NCI-H1694 (cell line): ENCODE data around the gene NFATC2IP.
"Not testable (repeated sequence)": the region's sequence is repeated elsewhere in the genome, so short reads cannot be mapped to it uniquely, and the experiment has no call there.

Experiments
- DNase-seq: peaks from one replicate; lab custom pipeline; 2025; lab: John Stamatoyannopoulos, UW

The NFATC2IP gene

DNA sequence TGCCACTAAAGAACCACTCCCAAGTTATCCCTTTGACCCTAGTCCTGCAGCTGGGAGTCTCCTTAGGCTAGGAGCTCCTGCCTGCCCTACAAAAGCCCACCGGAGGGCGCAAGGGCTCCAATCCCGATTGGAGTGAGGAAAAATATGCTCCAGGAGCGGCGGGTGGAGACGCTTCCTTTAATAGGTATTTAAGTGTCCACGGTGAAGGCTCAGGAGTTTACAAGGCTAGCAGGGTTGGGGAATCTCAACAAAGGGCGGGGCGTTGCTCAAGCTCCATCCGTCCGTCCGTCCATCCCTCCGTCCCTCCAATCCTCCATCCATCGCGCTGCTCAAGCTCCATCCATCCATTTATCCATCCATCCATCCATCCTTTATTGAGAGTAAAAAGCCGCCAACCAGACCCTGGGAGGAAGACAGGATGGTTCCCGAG lies 23.3 kb downstream of the NFATC2IP start:
- DNase-seq = peak; percentile 56

DNA sequence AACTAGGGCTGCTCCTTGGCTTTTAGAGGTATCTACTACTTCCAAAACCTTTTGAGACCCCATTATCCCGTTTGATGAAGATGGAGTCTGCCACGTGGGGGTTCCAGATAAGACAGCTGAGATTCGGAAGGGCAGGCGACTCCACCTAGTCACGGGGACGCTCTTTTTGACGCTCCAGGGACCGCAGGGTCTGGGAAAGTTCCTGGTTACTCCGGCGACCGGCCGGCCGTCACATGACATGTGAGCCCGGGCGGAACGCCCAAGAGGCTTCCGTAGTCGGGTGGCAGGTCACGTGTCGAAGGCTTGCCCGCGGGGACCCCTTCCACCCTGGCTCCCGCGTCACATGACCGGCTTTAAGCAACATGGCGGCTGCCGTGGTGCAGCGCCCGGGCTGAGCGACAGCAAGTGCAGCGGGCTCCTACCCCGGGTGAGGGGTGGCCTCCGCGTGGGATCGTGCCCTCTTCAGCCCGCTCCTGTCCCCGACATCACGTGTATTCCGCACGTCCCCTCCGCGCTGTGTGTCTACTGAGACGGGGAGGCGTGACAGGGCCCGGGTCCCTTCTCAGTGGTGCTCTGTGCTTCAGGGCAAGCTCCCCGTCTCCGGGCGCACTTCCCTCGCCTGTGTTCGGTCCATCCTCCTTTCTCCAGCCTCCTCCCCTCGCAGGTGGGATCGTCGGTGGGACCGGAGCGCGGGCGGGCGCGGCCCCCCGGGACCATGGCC lies 23.9 kb downstream of the NFATC2IP start, which contains the start of gene SPNS1:
Gene SPNS1 (plus strand): TSS at position 342 of the 721 bp plus-strand sequence. CDS start 374 bp downstream, at position 716.
- peak; percentile 85 for DNase-seq

GRCh38 chr16:28975158-28975599 lies 24.4 kb downstream of the NFATC2IP start:
- no peak for DNase-seq

DNA sequence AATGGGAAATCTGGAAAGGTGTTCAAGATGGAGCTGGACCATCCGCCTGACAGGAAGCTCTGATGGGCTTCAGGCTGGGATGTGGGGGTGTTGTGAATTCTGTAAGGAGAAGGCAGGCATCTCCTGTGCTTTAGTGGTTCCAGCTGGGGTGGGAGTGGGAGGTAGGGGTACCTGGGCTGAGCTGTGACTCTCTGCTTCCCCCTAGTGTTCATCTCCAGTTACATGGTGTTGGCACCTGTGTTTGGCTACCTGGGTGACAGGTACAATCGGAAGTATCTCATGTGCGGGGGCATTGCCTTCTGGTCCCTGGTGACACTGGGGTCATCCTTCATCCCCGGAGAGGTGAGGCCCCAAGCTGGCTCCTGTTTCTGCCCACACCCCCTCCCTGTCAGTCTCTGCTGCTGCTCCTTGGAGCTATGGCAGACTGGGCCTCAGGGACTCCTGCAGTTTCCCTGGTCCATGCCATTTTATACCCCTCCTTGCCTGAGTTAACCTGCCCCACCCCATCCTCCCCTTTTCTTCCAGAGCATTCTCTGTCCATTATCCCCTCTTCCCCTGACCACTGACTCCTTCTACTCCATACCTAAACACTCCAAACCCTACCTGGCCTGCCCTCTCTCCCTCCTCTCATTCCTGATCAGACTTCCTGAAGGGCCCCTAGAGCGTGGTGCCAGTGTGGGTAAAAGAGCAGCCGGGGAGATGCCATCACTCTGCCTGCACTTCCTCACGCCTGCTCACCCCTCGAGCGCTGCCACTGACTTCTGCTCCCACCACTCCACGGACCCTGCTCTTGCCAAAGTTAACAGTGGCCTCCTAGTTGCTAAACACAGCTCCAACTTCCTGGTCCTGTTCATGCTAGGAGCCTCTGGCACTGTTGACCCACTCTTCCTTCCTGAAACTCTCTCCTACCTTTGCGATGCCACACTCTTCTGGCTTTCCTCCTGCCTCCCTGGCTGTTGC lies 27.2 kb downstream of the NFATC2IP start:
- no peak for DNase-seq

DNA sequence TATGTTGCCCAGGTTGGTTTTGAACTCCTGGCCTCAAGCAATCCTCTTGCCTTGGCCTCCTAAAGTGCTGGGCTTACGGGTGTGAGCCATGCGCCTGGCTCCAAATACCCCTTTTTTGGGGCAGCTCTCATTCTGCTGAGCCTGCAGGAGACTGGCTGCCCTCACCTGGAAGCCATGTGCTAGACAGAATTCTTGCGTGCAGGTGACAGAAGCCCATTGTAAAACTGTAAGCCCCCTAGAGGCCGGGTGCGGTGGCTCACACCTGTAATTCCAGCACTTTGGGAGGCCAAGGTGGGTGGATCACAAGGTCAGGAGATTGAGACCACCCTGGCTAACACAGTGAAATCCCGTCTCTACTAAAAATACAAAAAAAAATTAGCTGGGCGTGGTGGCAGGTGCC lies 29.6 kb downstream of the NFATC2IP start:
- DNase-seq = not testable (repeated sequence)

GRCh38 chr16:28980929-28981328 lies 30.2 kb downstream of the NFATC2IP start:
- no peak for DNase-seq

- DNase-seq = no peak
Observed at GRCh38 chr16:28981517-28981916, 30.8 kb downstream of the NFATC2IP start.

- DNase-seq = no peak
Observed at GRCh38 chr16:28982418-28982817, 31.7 kb downstream of the NFATC2IP start.

DNA sequence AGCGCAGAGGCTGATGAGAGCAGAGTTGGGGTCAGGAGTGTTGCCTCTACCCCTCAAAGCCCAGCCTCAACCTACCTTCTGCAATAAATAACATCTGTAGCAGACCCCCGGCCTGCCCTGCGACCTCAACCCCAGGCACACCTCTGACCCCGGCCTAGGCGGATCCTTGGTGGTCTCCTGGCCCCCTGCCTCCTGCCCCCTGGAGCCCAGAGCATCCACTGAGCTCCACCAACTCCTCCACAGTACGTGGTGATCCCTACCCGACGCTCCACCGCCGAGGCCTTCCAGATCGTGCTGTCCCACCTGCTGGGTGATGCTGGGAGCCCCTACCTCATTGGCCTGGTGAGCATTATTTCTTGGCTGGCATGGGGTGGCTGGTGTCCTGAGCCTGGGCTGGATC lies 32.2 kb downstream of the NFATC2IP start:
- DNase-seq = no peak

DNA sequence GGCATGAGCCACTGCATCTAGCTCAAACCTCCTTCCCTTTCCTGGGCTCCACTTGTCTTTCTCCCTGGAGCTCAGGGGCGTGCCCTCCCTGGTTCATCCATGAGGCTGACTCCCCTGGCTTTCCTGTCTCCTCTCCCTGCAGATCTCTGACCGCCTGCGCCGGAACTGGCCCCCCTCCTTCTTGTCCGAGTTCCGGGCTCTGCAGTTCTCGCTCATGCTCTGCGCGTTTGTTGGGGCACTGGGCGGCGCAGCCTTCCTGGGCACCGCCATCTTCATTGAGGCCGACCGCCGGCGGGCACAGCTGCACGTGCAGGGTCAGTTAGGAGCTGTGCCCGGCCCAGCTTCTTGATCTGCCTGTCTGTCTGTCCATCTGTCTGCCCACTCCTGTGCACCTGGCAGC lies 32.9 kb downstream of the NFATC2IP start:
- no peak for DNase-seq

DNA sequence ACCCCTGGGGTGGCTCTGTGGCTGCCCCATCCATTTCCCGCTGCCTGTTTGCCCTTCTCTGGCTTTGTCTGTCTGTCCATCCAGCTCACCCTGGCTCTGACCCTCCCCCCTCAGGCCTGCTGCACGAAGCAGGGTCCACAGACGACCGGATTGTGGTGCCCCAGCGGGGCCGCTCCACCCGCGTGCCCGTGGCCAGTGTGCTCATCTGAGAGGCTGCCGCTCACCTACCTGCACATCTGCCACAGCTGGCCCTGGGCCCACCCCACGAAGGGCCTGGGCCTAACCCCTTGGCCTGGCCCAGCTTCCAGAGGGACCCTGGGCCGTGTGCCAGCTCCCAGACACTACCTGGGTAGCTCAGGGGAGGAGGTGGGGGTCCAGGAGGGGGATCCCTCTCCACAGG lies 33.4 kb downstream of the NFATC2IP start:
- DNase-seq = no peak

- DNase-seq = no peak
Observed at GRCh38 chr16:28984619-28985135, 33.9 kb downstream of the NFATC2IP start, which contains the start of gene LAT. LAT (plus strand) TSS chr16:28985052; CDS start chr16:28985418, 366 bp downstream.

GRCh38 chr16:28985211-28986041 lies 34.7 kb downstream of the NFATC2IP start:
- no peak for DNase-seq

- no peak for DNase-seq
Observed at GRCh38 chr16:28986046-28986445, 35.3 kb downstream of the NFATC2IP start.

DNA sequence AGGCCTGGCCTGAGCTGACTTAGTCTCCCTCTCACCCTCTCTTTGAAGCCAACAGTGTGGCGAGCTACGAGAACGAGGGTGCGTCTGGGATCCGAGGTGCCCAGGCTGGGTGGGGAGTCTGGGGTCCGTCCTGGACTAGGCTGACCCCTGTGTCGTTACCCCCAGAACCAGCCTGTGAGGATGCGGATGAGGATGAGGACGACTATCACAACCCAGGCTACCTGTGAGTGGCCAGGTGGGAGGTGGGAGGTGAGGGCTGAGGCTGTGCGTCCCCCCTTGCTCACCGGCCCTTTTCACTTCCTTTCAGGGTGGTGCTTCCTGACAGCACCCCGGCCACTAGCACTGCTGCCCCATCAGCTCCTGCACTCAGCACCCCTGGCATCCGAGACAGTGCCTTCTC lies 35.8 kb downstream of the NFATC2IP start:
- no peak for DNase-seq

DNA sequence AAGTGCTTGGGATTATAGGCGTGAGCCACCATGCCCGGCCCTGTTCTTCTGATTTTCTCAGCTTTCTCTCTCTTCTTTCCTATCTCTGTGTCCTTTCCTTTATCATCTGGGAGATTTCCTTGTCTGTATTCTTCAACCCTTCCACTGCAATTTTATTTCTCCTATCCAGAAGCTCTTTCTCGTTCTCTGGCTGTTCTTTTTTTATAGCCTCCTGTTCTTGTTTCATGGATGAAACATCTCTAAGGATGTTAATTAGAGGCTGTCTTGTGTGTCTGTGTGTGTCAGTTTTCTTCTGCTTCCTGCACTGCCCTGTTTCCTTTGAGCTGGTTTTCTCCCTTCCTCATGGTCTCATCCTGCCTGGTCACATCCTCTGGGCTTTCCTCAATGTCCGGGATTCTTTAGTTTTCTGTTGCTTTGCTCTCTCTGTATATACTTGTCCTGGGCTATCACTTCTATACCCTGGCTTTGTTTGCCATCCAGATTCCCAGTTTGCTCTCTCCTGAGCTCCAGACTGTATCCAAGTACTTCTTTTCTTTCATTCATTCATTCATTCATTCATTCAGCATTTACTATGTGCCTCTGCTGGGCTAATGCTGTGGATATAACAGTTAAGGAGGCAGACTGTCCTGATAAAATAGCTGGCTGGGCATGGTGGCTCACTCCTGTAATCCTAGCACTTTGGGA lies 36.6 kb downstream of the NFATC2IP start:
- DNase-seq = no peak

GRCh38 chr16:28989363-28989762 lies 38.6 kb downstream of the NFATC2IP start:
- DNase-seq = no peak

- no peak for DNase-seq
Observed at GRCh38 chr16:28990375-28991040, 39.8 kb downstream of the NFATC2IP start.

GRCh38 chr16:28991687-28992086 lies 41.0 kb downstream of the NFATC2IP start:
- no peak for DNase-seq

DNA sequence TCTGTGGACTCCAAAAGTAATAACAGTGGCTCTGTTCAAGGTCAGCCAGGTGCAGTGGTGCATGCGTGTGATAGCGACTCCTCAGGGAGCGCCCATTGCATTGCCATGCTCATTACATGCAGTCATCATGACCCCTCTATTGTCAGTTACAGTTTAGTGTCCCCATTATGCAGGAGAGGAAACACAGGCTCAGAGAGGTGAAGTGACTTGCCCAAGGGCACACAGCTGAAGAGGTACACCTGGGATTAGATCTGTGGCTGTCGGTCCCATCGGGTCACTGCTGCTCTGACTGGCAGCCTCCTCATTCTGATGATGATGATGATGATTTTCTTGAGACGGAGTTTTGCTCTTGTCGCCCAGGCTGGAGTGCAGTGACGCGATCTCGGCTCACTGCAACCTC lies 41.8 kb downstream of the NFATC2IP start:
- no peak for DNase-seq
